H1 (cell line): Measurements from ENCODE around the gene NMRK1. TPM values are rescaled to one million over a fixed set of nuclear protein-coding genes. Genes with fewer than 3 reads are reported as not detected.

Experiments used
- CTCF ChIA-PET: fragments of 300-600 bp; sonication (Branson Sonifier 250); formaldehyde crosslinking; loops from one replicate; lab custom pipeline; 2021; ENCODE audit not compliant: partially characterized antibody; lab: Charles Lee
- POLR2A ChIA-PET: fragments of 300-600 bp; sonication (Branson Sonifier 250); formaldehyde crosslinking; loops from one replicate; lab custom pipeline; 2021; ENCODE audit warnings: inconsistent platforms; ENCODE audit not compliant: partially characterized antibody; lab: Charles Lee
- DNase-seq, 2 experiments: peaks; one replicate each; pipeline versions ENCODE4 v3.0.0 to v3.0.0-alpha.2; 2010 to 2022; ENCODE audit warnings: low spot score in 2 of 2, low read depth in 1 of 2, mixed read lengths in 1 of 2
- FAIRE-seq: peaks from 2 replicates; lab custom pipeline; 2011; peaks lifted over from hg19 to GRCh38; lab: Jason Lieb, UNC
- H2AFZ ChIP-seq: 2 replicates; pipeline ENCODE4 v1.8.1; 2012; ENCODE audit warnings: low read length, inconsistent platforms
- H2AK5ac ChIP-seq: 2 replicates; pipeline ENCODE4 v1.6.1; 2013; ENCODE audit warnings: low read depth, low read length
- H2BK120ac ChIP-seq: replicated peaks from 2 replicates; pipeline ENCODE3; 2013; ENCODE audit warnings: low read depth, low read length, inconsistent platforms
- H2BK12ac ChIP-seq: 2 replicates; pipeline ENCODE4 v1.6.1; 2013; ENCODE audit warnings: low read depth, low read length
- H2BK15ac ChIP-seq: 2 replicates; pipeline ENCODE4 v1.6.1; 2013; ENCODE audit warnings: low read length
- H2BK20ac ChIP-seq: 2 replicates; pipeline ENCODE4 v1.6.1; 2013; ENCODE audit warnings: low read length
- H2BK5ac ChIP-seq: 2 replicates; pipeline ENCODE4 v1.6.1; 2013; ENCODE audit warnings: low read depth, low read length
- H3K14ac ChIP-seq: 2 replicates; pipeline ENCODE4 v1.6.1; 2013; ENCODE audit warnings: inconsistent platforms; ENCODE audit not compliant: insufficient read length
- H3K18ac ChIP-seq: 2 replicates; pipeline ENCODE4 v1.6.1; 2013; ENCODE audit warnings: low read length; ENCODE audit errors: extremely low read depth
- H3K23ac ChIP-seq: 2 replicates; pipeline ENCODE4 v1.6.1; 2013; ENCODE audit warnings: inconsistent platforms; ENCODE audit not compliant: insufficient read length
- H3K23me2 ChIP-seq: 2 replicates; pipeline ENCODE4 v1.6.1; 2013; ENCODE audit warnings: low read depth, low read length
- H3K27ac ChIP-seq: 2 replicates; pipeline ENCODE4 v1.6.1; 2011; ENCODE audit warnings: low read depth, low read length, inconsistent platforms
- H3K27me3 ChIP-seq, 4 experiments: replicated peaks in 1 of 4; 1 replicate in 1 of 4; 2 replicates in 3 of 4; pipeline versions ENCODE4 v1.6.1 to v1.8.1; 2011 to 2013; ENCODE audit warnings: low read length in 3 of 4, mild to moderate bottlenecking in 3 of 4, inconsistent platforms in 2 of 4, mixed read lengths in 2 of 4, moderate library complexity in 1 of 4; ENCODE audit not compliant: control insufficient read depth in 3 of 4, insufficient read depth in 3 of 4; ENCODE audit errors: extremely low read depth in 1 of 4
- H3K36me3 ChIP-seq, 4 experiments: 2 replicates each; pipeline versions ENCODE4 v1.6.1 to v1.8.1; 2011 to 2013; ENCODE audit warnings: mild to moderate bottlenecking in 4 of 4, low read length in 3 of 4, moderate library complexity in 2 of 4, control low read depth in 1 of 4, inconsistent platforms in 1 of 4; ENCODE audit not compliant: insufficient read depth in 4 of 4, control insufficient read depth in 2 of 4
- H3K4ac ChIP-seq: replicated peaks from 2 replicates; pipeline ENCODE3; 2013; ENCODE audit warnings: low read length, low read depth, mixed read lengths, inconsistent platforms; ENCODE audit not compliant: insufficient read length
- H3K4me1 ChIP-seq, 4 experiments: replicated peaks in 1 of 4; 1 replicate in 1 of 4; 2 replicates in 3 of 4; pipeline versions ENCODE4 v1.6.1 to v1.8.1; 2011 to 2013; ENCODE audit warnings: low read length in 3 of 4, inconsistent platforms in 2 of 4, mixed read lengths in 1 of 4; ENCODE audit not compliant: insufficient read depth in 4 of 4, control insufficient read depth in 3 of 4
- H3K4me2 ChIP-seq, 2 experiments: 2 replicates each; pipeline versions ENCODE4 v1.6.1 to v1.8.1; 2011 to 2013; ENCODE audit warnings: low read depth in 2 of 2, low read length in 2 of 2, control low read depth in 1 of 2, inconsistent platforms in 1 of 2, mild to moderate bottlenecking in 1 of 2; ENCODE audit not compliant: insufficient read depth in 1 of 2
- H3K4me3 ChIP-seq, 4 experiments: fragments of 200-600, 300-600 bp in 1 of 4; sonication (generic), shearing (Covaris generic), sonication (Bioruptor Twin) in 1 of 4; 2 replicates each; pipeline versions ENCODE4 v1.5.1 to v1.8.1; 2011 to 2016; ENCODE audit warnings: low read length in 4 of 4, low read depth in 3 of 4, control low read depth in 2 of 4, inconsistent platforms in 2 of 4, mild to moderate bottlenecking in 2 of 4, mixed read lengths in 1 of 4, moderate library complexity in 1 of 4; ENCODE audit not compliant: insufficient read depth in 2 of 4; ENCODE audit errors: extremely low read depth in 1 of 4
- H3K56ac ChIP-seq: replicated peaks from 2 replicates; pipeline ENCODE3; 2013; ENCODE audit warnings: low read depth, mild to moderate bottlenecking, mixed read lengths, low read length, inconsistent platforms; ENCODE audit not compliant: insufficient read length
- H3K79me1 ChIP-seq: 2 replicates; pipeline ENCODE4 v1.6.1; 2013; ENCODE audit warnings: low read depth, low read length, control low read depth
- H3K79me2 ChIP-seq, 2 experiments: 2 replicates each; pipeline versions ENCODE4 v1.6.1 to v1.8.1; 2012 to 2013; ENCODE audit warnings: low read length in 2 of 2, mild to moderate bottlenecking in 2 of 2, inconsistent platforms in 1 of 2; ENCODE audit not compliant: insufficient read depth in 2 of 2, control insufficient read depth in 1 of 2
- H3K9ac ChIP-seq, 4 experiments: replicated peaks in 1 of 4; 1 replicate in 1 of 4; 2 replicates in 3 of 4; pipeline versions ENCODE4 v1.6.1 to v1.8.1; 2011 to 2013; ENCODE audit warnings: low read depth in 3 of 4, low read length in 3 of 4, control low read depth in 2 of 4, mild to moderate bottlenecking in 2 of 4, moderate library complexity in 2 of 4, inconsistent platforms in 1 of 4; ENCODE audit errors: extremely low read depth in 1 of 4
- H3K9me3 ChIP-seq, 2 experiments: 2 replicates each; pipeline versions ENCODE4 v1.6.1 to v1.8.1; 2012 to 2013; ENCODE audit warnings: mild to moderate bottlenecking in 2 of 2, moderate library complexity in 2 of 2, control low read depth in 1 of 2, inconsistent platforms in 1 of 2, low read depth in 1 of 2, low read length in 1 of 2, mixed read lengths in 1 of 2; ENCODE audit not compliant: insufficient read depth in 2 of 2
- H4K20me1 ChIP-seq, 2 experiments: replicated peaks in 1 of 2; 2 replicates each; pipeline versions ENCODE3 to v1.8.1; 2011 to 2013; ENCODE audit warnings: inconsistent platforms in 2 of 2, low read length in 2 of 2, mild to moderate bottlenecking in 1 of 2; ENCODE audit not compliant: insufficient read depth in 2 of 2, control insufficient read depth in 1 of 2
- H4K5ac ChIP-seq: 2 replicates; pipeline ENCODE4 v1.6.1; 2013; ENCODE audit warnings: low read length, low read depth, mixed read lengths, inconsistent platforms; ENCODE audit not compliant: insufficient read length
- H4K8ac ChIP-seq: 2 replicates; pipeline ENCODE4 v1.8.0; 2013; ENCODE audit warnings: mild to moderate bottlenecking, moderate library complexity, low read length, inconsistent platforms; ENCODE audit not compliant: insufficient read depth; ENCODE audit errors: extremely low read depth
- H4K91ac ChIP-seq: replicated peaks from 2 replicates; pipeline ENCODE3; 2013; ENCODE audit warnings: low read length, mixed read lengths, inconsistent platforms; ENCODE audit not compliant: insufficient read length
- CBX8 ChIP-seq: fragments of 300-800, 300-1000 bp; sonication (generic); IDR thresholded peaks from 2 replicates; pipeline ENCODE4 v1.7.1; 2016; ENCODE audit warnings: low read depth, low read length, borderline replicate concordance
- CEBPB ChIP-seq: IDR thresholded peaks from 2 replicates; pipeline ENCODE4 v1.6.1; 2012; ENCODE audit warnings: low read depth, low read length
- GABPA ChIP-seq: IDR thresholded peaks from 2 replicates; pipeline ENCODE4 v1.6.1; 2011; ENCODE audit warnings: mild to moderate bottlenecking, low read length, moderate library complexity, borderline replicate concordance; ENCODE audit not compliant: insufficient read depth
- JUN ChIP-seq: IDR thresholded peaks from 2 replicates; pipeline ENCODE4 v1.6.1; 2011; ENCODE audit warnings: low read depth, mild to moderate bottlenecking, improper control_type of control experiment, low read length
- MAFK ChIP-seq: IDR thresholded peaks from 2 replicates; pipeline ENCODE4 v1.6.1; 2012; ENCODE audit warnings: low read depth, mild to moderate bottlenecking, improper control_type of control experiment, low read length
- PHF8 ChIP-seq: fragments of 200-600 bp; sonication (generic); conservative IDR thresholded peaks from 2 replicates; pipeline ENCODE4 v1.7.1; 2012; ENCODE audit warnings: low read depth, mild to moderate bottlenecking, inconsistent platforms, low read length, moderate library complexity
- POU5F1 ChIP-seq: IDR thresholded peaks from 2 replicates; pipeline ENCODE4 v1.6.1; 2011; ENCODE audit warnings: low read depth, mild to moderate bottlenecking, low read length, moderate library complexity
- SIN3A ChIP-seq, 2 experiments: IDR thresholded peaks in 1 of 2; conservative IDR thresholded peaks in 1 of 2; 2 replicates each; pipeline ENCODE4 v1.6.1; 2011 to 2012; ENCODE audit warnings: low read length in 2 of 2, improper control_type of control experiment in 1 of 2, low read depth in 1 of 2, mild to moderate bottlenecking in 1 of 2
- SIX5 ChIP-seq: IDR thresholded peaks from 2 replicates; pipeline ENCODE4 v1.6.1; 2011; ENCODE audit warnings: mild to moderate bottlenecking, low read depth, low read length
- SP1 ChIP-seq: IDR thresholded peaks from 2 replicates; pipeline ENCODE4 v1.6.1; 2011; ENCODE audit warnings: low read depth, low read length
- YY1 ChIP-seq: IDR thresholded peaks from 2 replicates; pipeline ENCODE4 v1.6.1; 2011; ENCODE audit warnings: low read depth, mild to moderate bottlenecking, low read length
- whole genome bisulfite sequencing, 2 experiments: shearing (Covaris generic) in 1 of 2; methylation state at CpG; one replicate each; pipeline versions ENCODE4 v1.1.6 to v1.1.7; 2013 to 2015; ENCODE audit warnings: low lambda C conversion rate in 2 of 2, mixed read lengths in 2 of 2, inconsistent platforms in 1 of 2, low coverage in 1 of 2, missing lambda C conversion rate in 1 of 2; ENCODE audit not compliant: insufficient replicate concordance in 2 of 2, insufficient coverage in 1 of 2, insufficient read length in 1 of 2; ENCODE audit errors: extremely low coverage in 1 of 2, missing lambda C conversion rate in 1 of 2; 5-methylcytosine and 5-hydroxymethylcytosine counted together
- polyA plus RNA-seq, 7 experiments: library from polyadenylated mRNA; depleted of rRNA in 3 of 7; stranded (reverse) in 5 of 7; unstranded in 2 of 7; fragments of >200 nt in 5 of 7; fragments of 200-250 nt in 2 of 7; gene quantifications; 1 replicate in 5 of 7; 2 replicates in 1 of 7; 4 replicates in 1 of 7; pipeline versions ENCODE4 v1.2.1 to v1.2.3, GENCODE V29; 2011 to 2013; ENCODE audit warnings: missing spikeins in 2 of 7, mixed read lengths in 2 of 7
- total RNA-seq: library from RNA; stranded (reverse); fragmentation: NEBNext Ultra II Directional; extraction: Animal tissue kit (Norgen Biotek cat#: 25700); gene quantifications from 2 replicates; pipeline ENCODE4 v1.2.1, GENCODE V29; 2021
- TF ChIP-seq, protein P1 (sequence below), 3 experiments: IDR thresholded peaks; 1 replicate in 2 of 3; 2 replicates in 1 of 3; pipeline versions ENCODE4 v1.5.1 to v1.6.1; 2011; ENCODE audit warnings: low read length in 3 of 3, mild to moderate bottlenecking in 3 of 3, inconsistent platforms in 2 of 3, low read depth in 1 of 3, moderate library complexity in 1 of 3; ENCODE audit not compliant: insufficient read depth in 1 of 3; ENCODE audit errors: control extremely low read depth in 1 of 3

Gene NMRK1
- total and polyA plus RNA-seq, 2 of the 8 experiments (the other 6 are each of a cell fraction or from before 2014, with no cell fraction given): 5.8 to 8.1 TPM

DNA sequence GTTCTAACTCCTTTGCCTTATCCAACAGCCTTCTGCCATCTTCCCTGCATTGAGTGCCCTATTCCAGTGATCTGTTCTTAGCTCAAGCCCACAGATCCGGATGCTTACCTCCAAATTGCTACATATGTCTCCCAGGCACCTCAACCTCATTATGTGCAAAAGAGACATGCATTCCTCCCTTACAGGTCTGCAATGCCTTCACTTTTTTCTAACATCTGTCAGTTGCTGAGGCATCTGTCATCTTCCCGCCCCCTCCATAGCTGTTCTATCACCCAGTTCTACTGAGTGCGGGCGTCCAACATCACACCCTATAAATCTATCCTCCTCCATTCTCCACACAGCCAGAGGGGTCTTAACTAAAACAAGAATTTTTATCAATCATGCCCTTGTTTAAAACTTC lies 20.1 kb downstream of the NMRK1 start:
- Histone ChIP-seq H3K27me3 (no peaks in the 10 kb centered on the region), H3K56ac (no peak overlapping the region), H3K36me3 (no peaks in the 10 kb centered on the region), H3K4me2 (no peak overlapping the region), H2BK20ac (no peak overlapping the region), H2BK120ac (no peak overlapping the region), H4K91ac (no peak overlapping the region), H3K23me2 (no peaks in the 10 kb centered on the region), H2BK15ac (no peak overlapping the region), H3K23ac (no peak overlapping the region), H3K27ac (no peak overlapping the region), H3K14ac (no peak overlapping the region), H4K5ac (no peak overlapping the region), H3K79me2 (no peaks in the 10 kb centered on the region), H3K4me1 (peaks cover 0 to 3% (median 0%) of the 10 kb centered on the region in 4 experiments; a peak in 2 of 7 replicates), H3K4me3 (no peak overlapping the region), H2BK5ac (no peak overlapping the region), H4K8ac (no peak overlapping the region), H3K18ac (no peak overlapping the region), H4K20me1 (no peaks in the 10 kb centered on the region), H2BK12ac (no peak overlapping the region), H2AK5ac (0 out of 2 replicates have a peak overlapping the region, but pooled peaks have one; percentile 54), H3K9me3 (no peaks in the 10 kb centered on the region), H3K79me1 (no peaks in the 10 kb centered on the region), H2AFZ (no peak overlapping the region), H3K4ac (no peak overlapping the region), H3K9ac (no peak overlapping the region)
- no peak for FAIRE-seq
- whole genome bisulfite sequencing, 2 experiments: 69% methylated on average over 4 of the region's 4 CpGs; no CpG with 5 or more reads in 1 of the 2 experiments
- POLR2A ChIA-PET: no interaction called here
- no peak for DNase-seq
- CTCF ChIA-PET: interaction anchor here (0.6 to 3.2 kb wide), 9 partner anchors 10 to 297 kb away, joined by 3 to 23 read pairs (median 3); partner anchors contain the start of gene NMRK1
- TF ChIP-seq PHF8 (no peak), SIN3A (conservative IDR thresholded peaks at IDR 0.05 in 1 of 2, IDR thresholded peaks at IDR 0.05 in 1 of 2; ENCODE audit: low read depth in 1 of 2, low read length in 2 of 2) (no peak), YY1 (no peak), CBX8 (no peak), SP1 (no peak), SIX5 (no peak), CEBPB (no peak), GABPA (no peak), POU5F1 (no peak), MAFK (no peak), JUN (no peak)
- TF ChIP-seq, protein P1, sequence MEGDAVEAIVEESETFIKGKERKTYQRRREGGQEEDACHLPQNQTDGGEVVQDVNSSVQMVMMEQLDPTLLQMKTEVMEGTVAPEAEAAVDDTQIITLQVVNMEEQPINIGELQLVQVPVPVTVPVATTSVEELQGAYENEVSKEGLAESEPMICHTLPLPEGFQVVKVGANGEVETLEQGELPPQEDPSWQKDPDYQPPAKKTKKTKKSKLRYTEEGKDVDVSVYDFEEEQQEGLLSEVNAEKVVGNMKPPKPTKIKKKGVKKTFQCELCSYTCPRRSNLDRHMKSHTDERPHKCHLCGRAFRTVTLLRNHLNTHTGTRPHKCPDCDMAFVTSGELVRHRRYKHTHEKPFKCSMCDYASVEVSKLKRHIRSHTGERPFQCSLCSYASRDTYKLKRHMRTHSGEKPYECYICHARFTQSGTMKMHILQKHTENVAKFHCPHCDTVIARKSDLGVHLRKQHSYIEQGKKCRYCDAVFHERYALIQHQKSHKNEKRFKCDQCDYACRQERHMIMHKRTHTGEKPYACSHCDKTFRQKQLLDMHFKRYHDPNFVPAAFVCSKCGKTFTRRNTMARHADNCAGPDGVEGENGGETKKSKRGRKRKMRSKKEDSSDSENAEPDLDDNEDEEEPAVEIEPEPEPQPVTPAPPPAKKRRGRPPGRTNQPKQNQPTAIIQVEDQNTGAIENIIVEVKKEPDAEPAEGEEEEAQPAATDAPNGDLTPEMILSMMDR (IDR thresholded peaks at IDR 0.05; ENCODE audit: control extremely low read depth in 1 of 3, insufficient read depth in 1 of 3, low read depth in 1 of 3, low read length in 3 of 3): no peak
